OCI-LY7 (cell line): ENCODE measurements around the gene HLCS. TPM values are rescaled to one million over a fixed set of nuclear protein-coding genes. Genes with fewer than 3 reads are reported as not detected.

Experiments used
- Bru-seq: library from RNA; stranded (reverse); fragments of 400-500 nt; gene quantifications from one replicate; lab custom pipeline; 2021; lab: Mats Ljungman, UMichigan
- BruChase-seq, 2 experiments: library from RNA; stranded (reverse); fragments of 400-500 nt; gene quantifications; one replicate each; lab custom pipeline; 2021; lab: Mats Ljungman, UMichigan
- BruUV-seq: library from RNA; stranded (reverse); fragments of 400-500 nt; replicated peaks from 2 replicates; lab custom pipeline; 2021; lab: Mats Ljungman, UMichigan
- CTCF ChIA-PET: fragments of 300-600 bp; sonication (Branson Sonifier 250); formaldehyde crosslinking; loops from one replicate; lab custom pipeline; 2022; ENCODE audit warnings: antibody characterized with exemption; ENCODE audit not compliant: unreplicated experiment; lab: Charles Lee
- POLR2A ChIA-PET: fragments of 300-600 bp; sonication (Branson Sonifier 250); formaldehyde crosslinking; loops from one replicate; lab custom pipeline; 2022; ENCODE audit warnings: antibody characterized with exemption; lab: Charles Lee
- DNase-seq: peaks from one replicate; pipeline ENCODE4 v3.0.0-alpha.2; 2015; ENCODE audit warnings: low spot score
- H2AFZ ChIP-seq: fragments of 200-600 bp; sonication (generic), shearing (Covaris generic); 2 replicates; pipeline ENCODE4 v1.6.1; 2014; ENCODE audit warnings: mild to moderate bottlenecking, antibody characterized with exemption, low read length, moderate library complexity
- H3K27ac ChIP-seq: fragments of 200-600 bp; sonication (generic); 2 replicates; pipeline ENCODE4 v1.5.1; 2014; ENCODE audit warnings: mixed run types, low read depth, mild to moderate bottlenecking, moderate library complexity, low read length, inconsistent platforms; ENCODE audit not compliant: poor library complexity, severe bottlenecking
- H3K36me3 ChIP-seq: fragments of 200-600 bp; sonication (generic); 2 replicates; pipeline ENCODE4 v1.6.1; 2014; ENCODE audit warnings: mild to moderate bottlenecking, antibody characterized with exemption, low read length, moderate library complexity, mixed read lengths; ENCODE audit not compliant: insufficient read depth
- H3K4me1 ChIP-seq: fragments of 200-600 bp; sonication (generic); 2 replicates; pipeline ENCODE4 v1.5.1; 2014; ENCODE audit warnings: mild to moderate bottlenecking, low read length; ENCODE audit not compliant: insufficient read depth, poor library complexity, severe bottlenecking
- H3K4me2 ChIP-seq: fragments of 200-600 bp; sonication (generic); 2 replicates; pipeline ENCODE4 v1.6.1; 2014; ENCODE audit warnings: mild to moderate bottlenecking, low read length
- H3K4me3 ChIP-seq: fragments of 200-600 bp; sonication (generic); 2 replicates; pipeline ENCODE4 v1.5.1; 2014; ENCODE audit warnings: mild to moderate bottlenecking, low read depth, low read length; ENCODE audit not compliant: poor library complexity, severe bottlenecking
- H3K79me2 ChIP-seq: fragments of 200-600 bp; sonication (generic); 2 replicates; pipeline ENCODE4 v1.6.1; 2016; ENCODE audit warnings: low read depth, mild to moderate bottlenecking, low read length, moderate library complexity, mixed read lengths; ENCODE audit not compliant: insufficient read depth
- H3K9me2 ChIP-seq: fragments of 200-600 bp; sonication (generic); 2 replicates; pipeline ENCODE4 v1.6.1; 2016; ENCODE audit warnings: mild to moderate bottlenecking, low read length, mixed read lengths; ENCODE audit not compliant: insufficient read depth
- H3K9me3 ChIP-seq: fragments of 200-600 bp; sonication (generic); 2 replicates; pipeline ENCODE4 v1.6.1; 2014; ENCODE audit warnings: mild to moderate bottlenecking, mixed run types, low read length, mixed read lengths
- H4K20me1 ChIP-seq: fragments of 200-600 bp; sonication (generic); 2 replicates; pipeline ENCODE4 v1.6.1; 2014; ENCODE audit warnings: mild to moderate bottlenecking, antibody characterized with exemption, low read length, moderate library complexity, mixed read lengths; ENCODE audit not compliant: insufficient read depth
- EZH2phosphoT487 ChIP-seq: fragments of 200-600 bp; sonication (generic); IDR thresholded peaks from 2 replicates; pipeline ENCODE4 v1.6.1; 2018; ENCODE audit warnings: low read depth, borderline replicate concordance, mild to moderate bottlenecking, mixed run types, antibody characterized with exemption, low read length, moderate library complexity, mixed read lengths
- intact Hi-C: fragments of 100-400 bp; cut with micrococcal nuclease; formaldehyde crosslinking; loops from one replicate; pipeline ENCODE4 v1.10.0; 2022; ENCODE audit not compliant: unreplicated experiment
- long read RNA-seq: library from polyadenylated mRNA; stranded (forward); transcript quantifications from one replicate; pipeline ENCODE4 v2.0.0, GENCODE V29; 2022
- total RNA-seq, 2 experiments: library from RNA; depleted of rRNA in 1 of 2; stranded (reverse); fragments of >200 nt in 1 of 2; shearing (Covaris generic) in 1 of 2; gene quantifications; 2 replicates each; pipeline ENCODE4 v1.2.3, GENCODE V29; 2014 to 2022
- TF ChIP-seq, protein P1 (sequence below): fragments of 200-600 bp; sonication (generic); conservative IDR thresholded peaks from 2 replicates; pipeline ENCODE4 v1.5.1; 2014; ENCODE audit warnings: mild to moderate bottlenecking, antibody characterized with exemption, low read length, moderate library complexity, mixed read lengths

Gene HLCS
- total RNA-seq (2014; rRNA removed; shearing (Covaris generic)) (12.0 and 13.7 TPM in 2 replicates), total RNA-seq (2022) (20.9 and 24.2 TPM in 2 replicates), Bru-seq, nascent RNA (percentile 58 among the genes with signal in this experiment), BruChase-seq, experiment 1, labeled RNA remaining after a 6-hour chase (percentile 63 among the genes with signal in this experiment), BruChase-seq, experiment 2, labeled RNA remaining after a 2-hour chase (percentile 59 among the genes with signal in this experiment)
- long read RNA-seq, full-length matches to known transcripts: 1 of 79 reads
- long read RNA-seq, partial matches to known transcripts: 3 of 79 reads
- long read RNA-seq, other reads (novel, unspliced or antisense): 75 of 79 reads

DNA sequence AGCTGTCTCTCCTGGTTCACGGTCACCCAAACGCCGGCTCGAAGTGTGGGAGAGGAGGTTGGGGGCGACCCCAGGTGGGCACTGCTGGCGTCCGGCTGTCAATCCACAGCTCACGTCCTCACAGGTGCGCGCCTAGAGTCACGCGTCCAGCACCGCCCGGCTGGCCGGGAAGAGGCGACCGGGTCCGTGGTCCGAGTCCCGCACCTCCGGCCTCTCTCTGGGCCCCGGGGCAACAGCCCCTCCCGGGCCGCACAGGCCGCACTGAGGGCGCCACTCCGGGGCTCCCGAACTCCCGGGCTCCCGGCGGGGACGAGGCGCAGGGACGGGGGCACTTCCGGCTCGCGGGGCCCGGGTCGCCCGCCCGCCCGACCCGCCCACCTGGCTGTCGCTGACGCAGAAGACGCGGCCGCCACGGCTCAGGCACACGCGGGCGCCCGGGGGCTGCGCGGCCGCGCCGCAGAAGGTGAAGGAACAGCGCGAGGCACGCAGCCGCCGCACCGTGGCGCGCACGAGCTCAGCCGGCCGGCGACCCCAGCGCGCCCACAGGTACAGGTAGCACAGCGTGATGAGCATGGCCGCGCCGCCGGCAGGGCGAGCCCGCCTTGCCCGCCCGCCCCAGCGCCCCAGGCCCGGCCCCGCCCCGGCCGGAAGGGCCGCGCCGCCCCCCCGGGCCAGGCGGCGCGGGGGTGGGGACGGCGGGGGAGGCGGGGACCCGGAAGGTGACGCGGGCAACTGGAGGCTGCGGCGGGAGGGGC lies at the start of gene HLCS:
HLCS (minus strand) TSS at position 604 of the 755 bp plus-strand sequence; CDS start at position 573, 31 bp downstream.
- intact Hi-C loops: loop anchor here (2.0 to 10.0 kb wide), 2 partner anchors 107 to 399 kb away; partner anchors contain the start of genes DYRK1A, PIGP and TTC3
- peak within 1 kb of the TSS; percentile 78 for H2AFZ ChIP-seq
- H3K9me2 ChIP-seq: no peaks in the 10 kb centered on the region
- DNase-seq: peak; percentile 87
- H3K4me3 ChIP-seq: peak within 1 kb of the TSS; percentile 92
- no peaks in the 10 kb centered on the region for H3K79me2 ChIP-seq
- CTCF ChIA-PET: interaction anchor here (0.6 to 0.7 kb wide), 4 partner anchors 34 to 722 kb away, joined by 3 to 5 read pairs (median 4); no protein-coding TSS in a partner anchor
- POLR2A ChIA-PET: interaction anchor here (0.6 to 2.2 kb wide), 10 partner anchors 11 to 1918 kb away, joined by 3 to 14 read pairs (median 4); no protein-coding TSS in a partner anchor
- peak within 1 kb of the TSS; percentile 99 for H3K4me2 ChIP-seq
- TF ChIP-seq, protein P1, sequence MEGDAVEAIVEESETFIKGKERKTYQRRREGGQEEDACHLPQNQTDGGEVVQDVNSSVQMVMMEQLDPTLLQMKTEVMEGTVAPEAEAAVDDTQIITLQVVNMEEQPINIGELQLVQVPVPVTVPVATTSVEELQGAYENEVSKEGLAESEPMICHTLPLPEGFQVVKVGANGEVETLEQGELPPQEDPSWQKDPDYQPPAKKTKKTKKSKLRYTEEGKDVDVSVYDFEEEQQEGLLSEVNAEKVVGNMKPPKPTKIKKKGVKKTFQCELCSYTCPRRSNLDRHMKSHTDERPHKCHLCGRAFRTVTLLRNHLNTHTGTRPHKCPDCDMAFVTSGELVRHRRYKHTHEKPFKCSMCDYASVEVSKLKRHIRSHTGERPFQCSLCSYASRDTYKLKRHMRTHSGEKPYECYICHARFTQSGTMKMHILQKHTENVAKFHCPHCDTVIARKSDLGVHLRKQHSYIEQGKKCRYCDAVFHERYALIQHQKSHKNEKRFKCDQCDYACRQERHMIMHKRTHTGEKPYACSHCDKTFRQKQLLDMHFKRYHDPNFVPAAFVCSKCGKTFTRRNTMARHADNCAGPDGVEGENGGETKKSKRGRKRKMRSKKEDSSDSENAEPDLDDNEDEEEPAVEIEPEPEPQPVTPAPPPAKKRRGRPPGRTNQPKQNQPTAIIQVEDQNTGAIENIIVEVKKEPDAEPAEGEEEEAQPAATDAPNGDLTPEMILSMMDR: no peak
- TF ChIP-seq EZH2phosphoT487: no peak
- no peaks in the 10 kb centered on the region for H3K9me3 ChIP-seq
- H3K36me3 ChIP-seq: no peaks in the 10 kb centered on the region
- peak within 1 kb of the TSS; percentile 45 for H3K27ac ChIP-seq
- no TSS peak for BruUV-seq
- peaks cover 24% of the 10 kb centered on the region for H3K4me1 ChIP-seq
- no peaks in the 10 kb centered on the region for H4K20me1 ChIP-seq

DNA sequence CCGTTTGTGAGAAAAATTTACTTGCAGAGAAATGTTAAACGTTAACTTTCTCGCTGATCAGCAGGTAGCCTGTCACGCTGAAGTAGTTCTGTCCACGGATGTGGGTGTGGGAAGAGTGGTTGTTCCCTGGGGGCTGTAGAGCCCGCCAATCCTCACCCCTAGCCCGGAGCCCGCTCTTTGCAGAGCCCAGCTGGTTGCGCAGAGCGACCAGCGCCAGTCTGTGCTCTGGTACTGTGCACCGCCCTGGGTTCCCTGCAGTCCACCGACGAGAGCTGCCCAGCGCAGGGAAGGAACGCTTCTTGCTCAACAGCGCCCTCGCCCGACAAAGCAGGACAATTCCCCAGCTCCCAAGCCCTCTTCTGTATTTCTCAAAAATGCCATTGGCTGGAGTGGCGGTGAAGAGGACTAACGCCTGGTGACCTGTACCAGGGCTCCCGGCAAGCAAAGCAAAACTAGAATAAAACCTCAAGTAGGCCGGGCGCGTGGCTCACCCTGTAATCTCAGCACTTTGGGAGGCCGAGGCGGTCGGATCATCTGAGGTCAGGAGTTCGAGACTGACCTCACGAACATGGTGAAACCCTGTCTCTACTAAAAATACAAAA lies 43.4 kb upstream of the HLCS start:
- intact Hi-C loops: no loop called here

More for the DNA sequence above, 43.4 kb upstream of the HLCS start:
- ChIA-PET POLR2A (interaction anchor here (0.9 to 1.1 kb wide), 2 partner anchors 21 to 33 kb away, joined by 3 read pairs; no protein-coding TSS in a partner anchor), CTCF (interaction anchor here (1.2 to 1.5 kb wide), 2 partner anchors 12 to 44 kb away, joined by 3 to 4 read pairs; no protein-coding TSS in a partner anchor)
- Histone ChIP-seq H3K27ac (no peak overlapping the region), H4K20me1 (no peaks in the 10 kb centered on the region), H2AFZ (peak overlapping the region; percentile 52; the same call in 1 of the 2 replicates), H3K4me2 (peak overlapping the region; percentile 45), H3K9me2 (no peaks in the 10 kb centered on the region), H3K9me3 (no peaks in the 10 kb centered on the region), H3K4me3 (peak overlapping the region; percentile 20), H3K36me3 (no peaks in the 10 kb centered on the region), H3K4me1 (no peaks in the 10 kb centered on the region), H3K79me2 (no peaks in the 10 kb centered on the region)
- no peak for TF ChIP-seq EZH2phosphoT487
- TF ChIP-seq, protein P1: peak; percentile 85
- no TSS peak for BruUV-seq
- DNase-seq: peak; percentile 57
